Natural killer cell treated with Interleukin-12 subunit alpha and Interleukin-12 subunit beta and Interleukin-15 and Interleukin-18, amount 100 ng/mL, for 72 hours (primary cell): ENCODE data around the gene RNF213. TPM values are rescaled to one million over a fixed set of nuclear protein-coding genes. Genes with fewer than 3 reads are reported as not detected.

Experiments
- ATAC-seq, 2 donors: fragments of 150-1000 bp; cut with Tn5 transposase in 1 of 2; sonication (Bioruptor Pico), chemical (Tn5 transposase) in 1 of 2; 2 replicates each; pipeline ENCODE4 v1.10.0; 2021
- DNase-seq: peaks from one replicate; pipeline ENCODE4 v3.0.0; 2022; ENCODE audit warnings: low spot score
- H3K27ac Mint-ChIP-seq, 2 donors: 1 replicate in 1 of 2; 2 replicates in 1 of 2; pipeline ENCODE4 v1.8.0; 2022; ENCODE audit warnings: mixed read lengths in 2 of 2, mild to moderate bottlenecking in 1 of 2, moderate library complexity in 1 of 2
- H3K27me3 Mint-ChIP-seq, 2 donors: 1 replicate in 1 of 2; 2 replicates in 1 of 2; pipeline ENCODE4 v1.8.0; 2022; ENCODE audit warnings: mixed read lengths in 2 of 2
- H3K36me3 Mint-ChIP-seq: one replicate; pipeline ENCODE4 v1.8.0; 2022; ENCODE audit warnings: mixed read lengths
- H3K4me1 Mint-ChIP-seq, 2 donors: 1 replicate in 1 of 2; 2 replicates in 1 of 2; pipeline ENCODE4 v1.8.0; 2022; ENCODE audit warnings: low read depth in 2 of 2, mixed read lengths in 2 of 2, mild to moderate bottlenecking in 1 of 2
- H3K4me3 Mint-ChIP-seq: one replicate; pipeline ENCODE4 v1.8.0; 2022; ENCODE audit warnings: mixed read lengths
- H3K9me3 Mint-ChIP-seq: 2 replicates; pipeline ENCODE4 v1.8.0; 2022; ENCODE audit warnings: mixed read lengths
- total RNA-seq, 2 donors: library from RNA; stranded (reverse); gene quantifications; one replicate each; pipeline ENCODE4 v1.2.3, GENCODE V29; 2022

Gene RNF213
- total RNA-seq, 2 donors from 2014 or later: 1,259 to 2,425 TPM

DNA sequence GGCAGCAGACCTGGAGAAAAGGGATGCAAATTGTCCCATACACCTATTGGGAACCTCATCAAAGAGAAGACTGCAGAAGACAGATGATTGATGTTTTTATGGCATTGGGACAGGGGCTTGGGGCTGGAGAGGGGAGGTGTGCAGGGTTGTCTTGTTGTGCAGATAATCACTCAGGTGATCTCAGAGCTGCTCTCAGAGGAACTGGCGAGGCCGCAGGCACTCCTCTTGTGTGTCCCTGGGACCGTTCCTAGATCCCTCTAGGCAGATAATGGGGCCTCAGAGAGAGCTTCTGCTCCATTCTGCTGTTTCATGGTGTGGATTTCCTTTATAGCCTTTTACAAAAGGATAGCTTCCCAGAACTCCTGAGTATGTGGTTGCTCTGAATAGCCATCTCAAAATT, 1.6 kb downstream of the RNF213 start:
- Mint-ChIP-seq H3K36me3 (peaks cover 19% of the 10 kb centered on the region), H3K4me3 (peak overlapping the region; percentile 90), H3K27me3 (no peaks in the 10 kb centered on the region), H3K4me1 (peaks cover 41 to 53% of the 10 kb centered on the region in 2 donors), H3K9me3 (no peaks in the 10 kb centered on the region), H3K27ac (peak overlapping the region in 1 of 2 donors; percentile 97)
- ATAC-seq (no peak), DNase-seq (no peak)

DNA sequence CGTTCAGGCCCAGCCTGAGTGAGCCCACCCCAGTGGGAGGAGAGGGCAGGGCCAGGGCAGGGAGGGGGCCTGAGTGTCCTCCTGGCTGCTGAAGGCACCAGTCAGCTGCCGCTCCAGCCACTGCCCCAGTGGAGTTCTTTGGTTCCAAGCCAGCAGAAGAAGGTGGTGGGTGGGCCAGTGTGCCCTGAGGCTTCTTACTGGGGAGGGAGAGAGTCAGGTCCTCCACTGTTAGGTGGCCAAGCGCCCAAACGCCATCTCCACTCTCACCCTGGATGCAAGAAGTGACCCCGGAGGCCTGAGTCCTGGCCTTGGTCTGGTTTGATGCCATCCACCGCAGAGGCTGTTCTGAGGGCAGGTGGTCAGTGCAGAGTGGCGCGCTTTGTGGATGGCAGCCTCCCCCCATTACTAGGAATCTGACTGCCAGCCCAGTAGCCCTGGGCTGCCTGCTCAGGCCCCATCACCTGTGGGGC, 2.2 kb downstream of the RNF213 start:
- peak overlapping the region in 1 of 2 donors; percentile 97 for H3K27ac Mint-ChIP-seq
- no peaks in the 10 kb centered on the region for H3K27me3 Mint-ChIP-seq
- ATAC-seq (no peak), DNase-seq (no peak)
- peak overlapping the region; percentile 90 for H3K4me3 Mint-ChIP-seq
- peaks cover 39 to 52% of the 10 kb centered on the region in 2 donors for H3K4me1 Mint-ChIP-seq
- no peaks in the 10 kb centered on the region for H3K9me3 Mint-ChIP-seq
- peaks cover 23% of the 10 kb centered on the region for H3K36me3 Mint-ChIP-seq

GRCh38 chr17:80263253-80264204, 2.9 kb downstream of the RNF213 start:
- DNase-seq (peak; percentile 95), ATAC-seq (peak; percentile 57 to 75)
- peaks cover 23% of the 10 kb centered on the region for H3K36me3 Mint-ChIP-seq
- no peaks in the 10 kb centered on the region for H3K9me3 Mint-ChIP-seq
- peaks cover 32 to 44% of the 10 kb centered on the region in 2 donors for H3K4me1 Mint-ChIP-seq
- no peak overlapping the region for H3K27ac Mint-ChIP-seq
- H3K4me3 Mint-ChIP-seq: peak overlapping the region; percentile 92
- H3K27me3 Mint-ChIP-seq: no peaks in the 10 kb centered on the region

DNA sequence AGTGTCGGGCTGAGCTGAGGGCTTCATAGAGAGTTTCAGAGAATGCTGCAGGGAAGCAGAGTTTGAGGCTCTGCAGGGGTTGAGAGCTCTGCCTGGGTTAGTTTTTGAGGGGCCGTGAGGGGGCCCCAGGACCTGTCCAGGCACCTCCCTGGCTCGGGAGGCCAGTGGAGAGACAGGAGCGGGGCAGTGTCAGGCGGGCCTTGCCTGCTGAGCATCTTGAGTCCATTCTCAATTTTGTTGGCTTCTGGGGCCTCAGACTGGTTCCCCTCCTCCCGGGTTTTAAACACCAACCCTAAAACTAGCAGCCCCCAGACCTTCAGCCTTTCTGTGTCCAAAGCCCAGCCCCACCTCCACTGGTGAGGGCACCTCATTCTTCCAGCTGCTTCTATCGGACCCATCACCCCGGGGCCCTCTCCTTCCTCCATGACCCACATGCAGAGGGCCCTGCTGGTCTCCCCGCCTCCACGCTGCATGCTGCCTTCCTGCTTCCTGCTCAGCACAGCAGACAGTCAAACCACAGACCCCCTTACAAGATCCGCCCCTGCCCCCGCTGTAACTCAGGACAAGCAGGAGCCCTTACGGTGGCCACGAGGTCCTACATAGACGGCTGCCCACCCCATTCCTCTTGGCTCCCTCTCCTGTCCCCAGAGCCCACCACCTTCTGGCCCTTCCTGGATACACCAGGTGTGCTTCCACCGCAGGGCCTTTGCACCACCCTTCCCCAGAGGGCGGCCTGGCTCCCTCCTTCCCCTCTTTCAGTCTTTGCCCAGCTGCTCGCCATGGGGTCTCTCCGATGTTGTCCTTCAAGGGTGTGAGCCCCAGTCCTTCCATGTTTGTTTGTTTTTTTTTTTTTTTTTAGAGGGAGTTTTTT, 3.8 kb downstream of the RNF213 start:
- Mint-ChIP-seq H3K4me1 (peaks cover 27 to 38% of the 10 kb centered on the region in 2 donors), H3K27me3 (no peaks in the 10 kb centered on the region), H3K9me3 (no peaks in the 10 kb centered on the region), H3K4me3 (peak overlapping the region; percentile 92), H3K36me3 (peaks cover 23% of the 10 kb centered on the region), H3K27ac (no peak overlapping the region)
- DNase-seq: peak; percentile 82
- peak; percentile 2 to 39 for ATAC-seq

GRCh38 chr17:80265205-80266068, 4.8 kb downstream of the RNF213 start:
- Mint-ChIP-seq H3K4me3 (peak overlapping the region; percentile 92), H3K4me1 (peaks cover 24 to 33% of the 10 kb centered on the region in 2 donors), H3K9me3 (no peaks in the 10 kb centered on the region), H3K36me3 (peaks cover 23% of the 10 kb centered on the region), H3K27me3 (no peaks in the 10 kb centered on the region), H3K27ac (no peak overlapping the region)
- ATAC-seq (peak; percentile 61 to 62), DNase-seq (peak; percentile 90)

DNA sequence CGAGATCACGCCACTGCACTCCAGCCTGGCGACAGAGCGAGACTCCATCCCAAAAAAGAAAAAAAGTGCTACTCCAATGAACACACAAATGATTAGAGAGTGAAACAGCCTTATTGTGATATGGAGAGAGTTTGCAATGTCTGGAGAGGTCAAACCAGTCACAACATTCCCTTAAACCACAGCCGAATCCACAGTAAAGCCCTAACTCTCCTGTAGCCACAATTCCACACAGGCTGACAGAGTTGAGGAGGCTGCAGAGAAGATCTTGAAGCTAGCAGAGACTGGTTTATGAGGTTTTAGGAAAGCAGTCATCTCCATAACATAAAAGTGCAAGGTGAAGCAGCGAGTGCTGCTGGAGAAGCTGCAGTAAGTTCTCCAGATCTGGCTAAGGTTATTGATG, 6.7 kb downstream of the RNF213 start:
- no peak for DNase-seq
- no peak for ATAC-seq
- Mint-ChIP-seq H3K36me3 (peaks cover 29% of the 10 kb centered on the region), H3K27me3 (no peaks in the 10 kb centered on the region), H3K9me3 (no peaks in the 10 kb centered on the region), H3K4me1 (peaks cover 18 to 20% of the 10 kb centered on the region in 2 donors), H3K4me3 (no peak overlapping the region), H3K27ac (no peak overlapping the region)

- H3K4me1 Mint-ChIP-seq: peaks cover 17 to 24% of the 10 kb centered on the region in 2 donors
- H3K27me3 Mint-ChIP-seq: no peaks in the 10 kb centered on the region
- no peaks in the 10 kb centered on the region for H3K9me3 Mint-ChIP-seq
- ATAC-seq (no peak), DNase-seq (no peak)
- H3K36me3 Mint-ChIP-seq: peaks cover 29% of the 10 kb centered on the region
- no peak overlapping the region for H3K27ac Mint-ChIP-seq
- H3K4me3 Mint-ChIP-seq: no peak overlapping the region
Observed at GRCh38 chr17:80268427-80268826, 7.8 kb downstream of the RNF213 start.

GRCh38 chr17:80269405-80269807, 8.8 kb downstream of the RNF213 start:
- Mint-ChIP-seq H3K27me3 (no peaks in the 10 kb centered on the region), H3K4me1 (peaks cover 23 to 30% of the 10 kb centered on the region in 2 donors), H3K27ac (no peak overlapping the region), H3K36me3 (peaks cover 32% of the 10 kb centered on the region), H3K9me3 (no peaks in the 10 kb centered on the region), H3K4me3 (no peak overlapping the region)
- ATAC-seq (no peak), DNase-seq (no peak)

DNA sequence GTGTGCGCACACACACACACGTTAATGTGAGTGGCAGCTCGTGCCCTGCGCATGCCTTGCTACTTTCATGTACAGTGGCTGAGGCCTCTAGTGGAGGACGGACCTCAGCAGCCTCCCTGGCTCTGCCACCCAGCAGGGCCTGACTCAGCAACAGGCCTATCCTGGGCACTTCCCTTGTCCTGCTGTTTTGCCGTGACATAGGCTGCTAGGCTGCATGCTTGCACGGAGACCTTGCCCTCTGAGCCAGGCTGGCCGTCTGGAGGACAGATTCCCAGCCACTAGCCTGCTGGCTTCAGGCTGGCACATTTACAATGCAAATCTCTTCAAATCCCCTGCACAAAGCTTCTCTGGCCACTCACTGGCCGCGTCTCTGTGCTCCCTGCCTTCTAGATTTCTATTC, 9.5 kb downstream of the RNF213 start:
- no peak overlapping the region for H3K27ac Mint-ChIP-seq
- ATAC-seq (no peak), DNase-seq (no peak)
- no peak overlapping the region for H3K4me3 Mint-ChIP-seq
- H3K4me1 Mint-ChIP-seq: peaks cover 28 to 34% of the 10 kb centered on the region in 2 donors
- no peaks in the 10 kb centered on the region for H3K27me3 Mint-ChIP-seq
- H3K36me3 Mint-ChIP-seq: peaks cover 26% of the 10 kb centered on the region
- no peaks in the 10 kb centered on the region for H3K9me3 Mint-ChIP-seq

- Mint-ChIP-seq H3K27ac (no peak overlapping the region), H3K9me3 (no peaks in the 10 kb centered on the region), H3K36me3 (peaks cover 22% of the 10 kb centered on the region), H3K4me1 (peaks cover 26 to 34% of the 10 kb centered on the region in 2 donors), H3K27me3 (no peaks in the 10 kb centered on the region), H3K4me3 (peak overlapping the region; percentile 69)
- DNase-seq: no peak
- peak; percentile 79 for ATAC-seq
Observed at GRCh38 chr17:80270836-80271235, 10.2 kb downstream of the RNF213 start.

DNA sequence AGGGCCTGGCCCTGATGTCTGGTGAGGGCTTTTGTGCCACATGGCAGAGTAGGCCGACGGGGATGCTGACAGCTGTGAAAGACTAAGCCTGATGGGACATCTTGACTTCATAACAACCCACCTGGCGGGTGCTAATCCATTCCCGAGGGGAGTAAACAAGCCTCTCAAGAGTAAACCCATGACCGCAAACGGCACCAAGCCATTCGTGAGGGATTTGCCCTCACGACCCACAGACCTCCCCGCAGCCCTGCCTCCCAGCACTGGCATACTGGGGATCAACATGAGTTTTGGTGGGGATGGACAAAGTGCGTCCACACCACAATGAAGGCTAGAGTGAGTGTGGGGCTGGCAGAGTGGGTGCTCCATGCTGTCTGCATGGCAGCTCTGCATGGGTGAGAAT, 11.7 kb downstream of the RNF213 start:
- Mint-ChIP-seq H3K4me1 (peaks cover 28 to 38% of the 10 kb centered on the region in 2 donors), H3K4me3 (peak overlapping the region; percentile 79)

GRCh38 chr17:80274331-80274730, 13.7 kb downstream of the RNF213 start:
- H3K36me3 Mint-ChIP-seq: peaks cover 21% of the 10 kb centered on the region
- no peak for DNase-seq

More for the DNA sequence above, 11.7 kb downstream of the RNF213 start:
- ATAC-seq: no peak
- Mint-ChIP-seq H3K9me3 (no peaks in the 10 kb centered on the region), H3K27me3 (no peaks in the 10 kb centered on the region), H3K36me3 (peaks cover 24% of the 10 kb centered on the region), H3K27ac (peak overlapping the region; percentile 89 to 95)
- no peak for DNase-seq

More at GRCh38 chr17:80274331-80274730, 13.7 kb downstream of the RNF213 start:
- Mint-ChIP-seq H3K27ac (peak overlapping the region; percentile 89 to 95), H3K27me3 (no peaks in the 10 kb centered on the region), H3K9me3 (no peaks in the 10 kb centered on the region), H3K4me3 (peak overlapping the region; percentile 79), H3K4me1 (peaks cover 34 to 45% of the 10 kb centered on the region in 2 donors)
- no peak for ATAC-seq
